Measurements from ENCODE around the gene LPP.

Gene LPP

DNA sequence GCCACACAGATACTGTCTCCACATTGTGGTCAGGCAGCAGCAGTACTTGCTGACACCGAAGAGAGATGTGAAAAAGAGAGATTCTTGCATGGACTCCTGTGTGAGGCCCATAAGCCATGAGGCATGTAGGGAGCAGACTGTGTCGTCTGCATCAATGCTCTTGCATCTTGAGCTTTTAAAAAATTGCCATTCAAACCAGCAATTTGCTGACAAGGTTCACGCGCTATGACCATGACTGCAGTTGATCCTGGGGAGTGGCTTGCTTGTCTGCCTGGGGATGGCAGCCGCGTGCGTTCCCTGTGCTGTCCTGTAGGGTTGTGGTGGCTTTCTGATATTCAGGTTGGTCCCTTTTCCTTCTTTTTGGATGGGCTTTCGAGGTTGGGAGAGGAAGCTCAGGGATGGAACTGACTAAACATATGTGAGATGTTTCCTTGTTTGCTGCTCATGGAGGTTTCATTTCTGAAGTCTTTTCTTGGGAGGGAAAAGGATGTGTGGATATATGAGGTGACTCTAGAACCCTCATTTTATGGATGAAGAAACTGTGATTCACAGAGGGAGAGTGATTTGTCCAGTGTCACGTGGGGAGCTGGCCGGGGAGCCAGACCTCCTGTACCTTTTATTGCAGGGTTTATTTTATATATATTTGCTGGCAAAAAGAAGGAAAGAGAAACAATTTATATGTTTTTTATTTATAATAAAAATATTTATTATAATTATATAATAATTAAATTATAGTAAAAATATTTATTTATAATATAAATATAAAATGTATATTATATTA is 48.6 kb downstream of the LPP start:
- H3K4me3 ChIP-seq: no peak overlapping the region
- DNase-seq (ENCODE audit: low spot score in 2 of 2): peak in 1 of 2 experiments; percentile 29

DNA sequence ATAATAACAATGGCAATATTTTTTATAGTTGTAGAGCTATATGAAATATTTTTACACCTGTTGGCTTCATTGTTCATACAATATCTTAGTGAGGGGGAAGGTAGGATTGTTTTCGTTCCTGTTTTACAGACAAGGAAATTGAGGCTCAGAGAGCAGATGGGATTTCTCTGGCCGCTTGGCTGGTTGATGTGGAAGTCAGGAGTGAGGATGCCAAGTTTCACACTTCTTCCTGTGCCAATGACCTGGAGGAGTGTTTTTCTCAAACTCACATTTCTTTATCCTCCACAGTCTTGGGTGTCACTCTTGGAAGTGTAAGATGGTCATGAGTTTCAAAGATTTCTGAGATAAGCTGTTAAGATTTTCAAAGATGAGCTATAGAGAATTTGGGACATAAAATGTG is 50.6 kb downstream of the LPP start:
- H3K4me1 ChIP-seq: peaks cover 13% of the 10 kb centered on the region
- in situ Hi-C loops (cut with MboI; ENCODE audit: low sequenced_read_pairs): no loop called here
- H3K27me3 ChIP-seq (ENCODE audit: low read depth): no peaks in the 10 kb centered on the region
- no peak overlapping the region for H3K4me3 ChIP-seq
- no peaks in the 10 kb centered on the region for H3K36me3 ChIP-seq (replicated peaks)
- DNase-seq (ENCODE audit: low spot score in 2 of 2): no peak
- H3K9me3 ChIP-seq: no peaks in the 10 kb centered on the region

More for the DNA sequence above, 48.6 kb downstream of the LPP start:
- H3K36me3 ChIP-seq (replicated peaks): no peaks in the 10 kb centered on the region
- H3K4me1 ChIP-seq: peaks cover 7% of the 10 kb centered on the region
- in situ Hi-C loops (cut with MboI; ENCODE audit: low sequenced_read_pairs): no loop called here
- H3K27me3 ChIP-seq (ENCODE audit: low read depth): no peaks in the 10 kb centered on the region
- H3K9me3 ChIP-seq: no peaks in the 10 kb centered on the region

DNA sequence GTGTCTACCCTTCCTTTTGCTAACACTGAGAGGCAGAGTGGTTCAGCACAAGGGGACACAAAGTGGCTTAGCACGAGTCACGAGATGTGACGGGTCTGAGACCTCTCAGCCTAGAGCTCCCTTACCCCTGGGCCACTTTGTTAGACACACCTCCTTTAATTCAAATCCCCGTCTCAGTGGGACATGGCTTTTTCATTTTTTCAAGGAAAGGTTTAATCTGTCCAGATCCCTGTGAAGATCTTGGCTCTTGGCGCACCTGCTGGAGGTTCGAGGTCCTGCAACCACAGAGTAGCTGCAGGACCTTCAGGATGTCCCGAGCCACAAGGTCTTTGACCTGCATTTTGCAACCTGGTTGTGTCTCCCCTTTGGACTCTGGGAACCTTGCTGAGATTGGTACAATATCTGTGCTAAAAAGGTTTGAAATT is 52.0 kb downstream of the LPP start:
- H3K36me3 ChIP-seq (replicated peaks): no peaks in the 10 kb centered on the region
- no peaks in the 10 kb centered on the region for H3K9me3 ChIP-seq
- in situ Hi-C loops (cut with MboI; ENCODE audit: low sequenced_read_pairs): no loop called here
- no peak overlapping the region for H3K4me3 ChIP-seq
- DNase-seq (ENCODE audit: low spot score in 2 of 2): peak in 1 of 2 experiments; percentile 53
- no peaks in the 10 kb centered on the region for H3K27me3 ChIP-seq (ENCODE audit: low read depth)
- H3K4me1 ChIP-seq: peaks cover 13% of the 10 kb centered on the region

DNA sequence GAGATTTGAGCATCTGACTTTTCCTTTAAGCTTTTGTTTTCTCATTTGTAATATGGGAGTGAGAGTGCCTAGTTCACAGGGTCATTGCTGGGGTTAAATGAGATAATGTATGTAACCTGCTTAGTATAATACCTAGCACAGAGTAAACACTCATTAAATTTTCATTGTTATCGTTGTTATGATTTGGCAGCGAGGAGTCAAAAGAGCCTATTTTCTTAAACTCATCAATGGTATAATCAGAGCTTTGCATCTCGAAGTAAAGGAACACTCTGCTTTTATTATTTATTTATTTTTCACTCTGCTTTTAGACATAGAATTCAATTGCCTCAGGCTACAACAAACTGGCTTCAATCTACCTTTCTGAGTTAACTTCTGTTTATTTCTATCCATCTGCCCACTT is 52.8 kb downstream of the LPP start:
- Histone ChIP-seq H3K36me3 (replicated peaks) (no peaks in the 10 kb centered on the region), H3K4me1 (peaks cover 13% of the 10 kb centered on the region), H3K9me3 (no peaks in the 10 kb centered on the region), H3K27me3 (ENCODE audit: low read depth) (no peaks in the 10 kb centered on the region), H3K4me3 (no peak overlapping the region)
- in situ Hi-C loops (cut with MboI; ENCODE audit: low sequenced_read_pairs): no loop called here
- no peak for DNase-seq (ENCODE audit: low spot score in 2 of 2)

DNA sequence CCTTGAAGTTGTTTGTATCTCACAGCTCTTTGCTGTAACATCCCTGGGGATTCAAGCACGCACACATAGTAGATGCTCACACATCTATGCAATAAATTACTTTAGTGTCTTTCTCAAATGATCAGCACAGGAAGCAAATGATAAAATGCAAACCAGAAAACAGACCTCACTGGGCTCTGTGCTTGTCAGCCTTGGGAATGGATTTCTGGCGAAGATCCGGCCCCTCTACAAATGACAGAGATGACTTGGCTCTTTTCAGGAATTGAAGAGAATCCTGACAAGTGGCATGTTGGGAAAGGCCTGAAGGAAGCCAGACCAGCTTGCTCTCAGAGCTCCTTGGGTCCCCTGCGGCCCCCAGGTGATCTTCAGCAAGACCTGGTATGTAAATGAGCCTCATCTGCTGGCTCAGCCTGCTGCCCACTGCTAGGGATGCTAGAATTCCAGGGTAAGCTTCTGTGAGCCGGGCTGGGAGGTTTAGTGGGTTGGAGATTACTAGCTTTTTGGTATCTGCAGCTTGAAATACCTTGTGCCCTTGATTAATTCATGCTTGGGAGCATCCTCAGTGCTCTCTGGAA is 54.1 kb downstream of the LPP start:
- Histone ChIP-seq H3K27me3 (ENCODE audit: low read depth) (no peaks in the 10 kb centered on the region), H3K36me3 (replicated peaks) (no peaks in the 10 kb centered on the region), H3K9me3 (no peaks in the 10 kb centered on the region), H3K4me1 (peaks cover 13% of the 10 kb centered on the region), H3K4me3 (no peak overlapping the region)
- DNase-seq (ENCODE audit: low spot score in 2 of 2): peak in 1 of 2 experiments; percentile 10
- in situ Hi-C loops (cut with MboI; ENCODE audit: low sequenced_read_pairs): no loop called here

DNA sequence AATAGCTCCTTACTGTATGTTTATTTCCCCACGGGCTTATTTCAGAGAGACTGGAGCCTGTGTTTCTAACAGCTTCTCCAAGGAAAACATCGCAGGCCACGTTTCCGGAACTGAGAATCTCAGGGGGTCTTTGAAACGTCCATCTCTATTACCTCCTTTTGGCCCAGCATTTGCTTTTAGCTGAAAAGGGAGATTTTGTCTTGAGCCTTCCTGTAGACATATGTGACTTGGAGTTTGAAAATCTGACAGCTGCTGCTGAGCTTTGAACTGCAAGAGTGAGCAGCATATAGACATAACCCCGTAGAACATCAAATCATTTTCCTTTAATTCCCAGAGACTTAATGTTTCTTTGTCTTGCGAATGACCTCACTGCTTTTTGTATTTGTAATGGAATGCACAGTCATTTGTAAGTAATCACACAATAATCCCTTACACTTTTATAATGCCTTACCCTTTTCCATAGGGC is 54.6 kb downstream of the LPP start:
- H3K9me3 ChIP-seq: no peaks in the 10 kb centered on the region
- H3K27me3 ChIP-seq (ENCODE audit: low read depth): no peaks in the 10 kb centered on the region
- H3K4me1 ChIP-seq: peaks cover 13% of the 10 kb centered on the region
- H3K4me3 ChIP-seq: no peak overlapping the region
- DNase-seq (ENCODE audit: low spot score in 2 of 2): peak in 1 of 2 experiments; percentile 79
- no peaks in the 10 kb centered on the region for H3K36me3 ChIP-seq (replicated peaks)
- in situ Hi-C loops (cut with MboI; ENCODE audit: low sequenced_read_pairs): no loop called here

DNA sequence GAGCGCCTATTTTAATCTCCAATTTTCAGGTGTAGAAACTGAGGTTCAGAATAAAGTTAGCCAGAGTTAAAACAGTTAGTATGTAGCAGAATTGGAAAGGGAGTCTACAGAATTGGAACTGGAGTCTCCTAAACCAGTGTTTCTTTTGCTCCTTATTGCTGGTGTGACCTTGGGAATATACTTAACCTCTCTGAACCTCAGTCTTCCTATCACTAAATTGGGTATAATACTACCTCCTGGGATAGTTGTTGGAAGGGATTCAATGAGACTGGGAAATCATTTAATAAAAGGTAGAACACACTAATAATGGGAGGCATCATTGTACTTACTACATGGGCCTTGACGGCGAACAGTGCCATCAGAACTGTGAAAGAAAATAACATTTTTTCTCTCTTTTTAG is 55.1 kb downstream of the LPP start:
- DNase-seq (ENCODE audit: low spot score in 2 of 2): no peak
- no peaks in the 10 kb centered on the region for H3K36me3 ChIP-seq (replicated peaks)
- H3K4me3 ChIP-seq: no peak overlapping the region
- H3K27me3 ChIP-seq (ENCODE audit: low read depth): no peaks in the 10 kb centered on the region
- in situ Hi-C loops (cut with MboI; ENCODE audit: low sequenced_read_pairs): no loop called here
- no peaks in the 10 kb centered on the region for H3K9me3 ChIP-seq
- H3K4me1 ChIP-seq: peaks cover 13% of the 10 kb centered on the region

DNA sequence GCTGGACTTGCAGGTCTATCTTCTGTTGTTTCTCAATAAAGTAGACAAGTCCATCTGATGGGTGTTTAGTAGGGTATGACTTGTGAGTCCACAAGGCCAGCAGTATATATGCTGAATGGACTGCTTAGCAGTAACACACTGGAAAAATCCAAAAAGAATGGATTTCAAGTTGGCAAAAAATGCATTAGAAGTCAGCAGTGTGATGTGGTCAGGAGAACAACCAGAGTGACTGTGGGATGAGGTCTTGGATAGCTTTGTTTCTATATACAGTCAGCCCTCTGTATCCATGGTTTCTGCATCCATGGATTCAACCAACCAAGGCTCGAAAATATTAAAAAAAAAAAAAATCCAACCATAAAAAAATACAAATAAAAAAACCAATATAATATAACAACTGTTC is 55.8 kb downstream of the LPP start:
- no peak for DNase-seq (ENCODE audit: low spot score in 2 of 2)
- Histone ChIP-seq H3K4me3 (no peak overlapping the region), H3K9me3 (no peaks in the 10 kb centered on the region), H3K36me3 (replicated peaks) (no peaks in the 10 kb centered on the region), H3K27me3 (ENCODE audit: low read depth) (no peaks in the 10 kb centered on the region), H3K4me1 (peaks cover 13% of the 10 kb centered on the region)
- in situ Hi-C loops (cut with MboI; ENCODE audit: low sequenced_read_pairs): no loop called here

DNA sequence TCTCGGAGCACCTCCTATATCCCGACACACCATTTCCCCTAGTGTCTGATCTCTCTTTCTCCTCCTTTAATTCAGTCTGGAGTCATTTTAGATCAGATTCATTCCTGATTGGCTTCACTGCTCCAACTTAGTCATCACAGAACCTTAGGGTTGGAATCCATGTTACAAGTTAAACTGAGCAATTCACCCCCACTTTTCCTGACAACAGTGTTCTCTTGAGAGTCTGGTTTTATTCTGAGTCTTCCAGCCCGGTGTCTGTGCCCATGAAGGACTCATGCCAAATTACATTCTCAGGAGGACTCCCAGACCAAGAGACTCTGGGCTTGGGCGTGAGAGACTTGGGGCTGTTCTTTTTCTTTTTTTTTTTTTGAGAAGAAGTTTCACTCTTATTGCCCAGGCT is 57.5 kb downstream of the LPP start:
- in situ Hi-C loops (cut with MboI; ENCODE audit: low sequenced_read_pairs): no loop called here
- DNase-seq (ENCODE audit: low spot score in 2 of 2): no peak
- no peaks in the 10 kb centered on the region for H3K9me3 ChIP-seq
- H3K4me1 ChIP-seq: peaks cover 13% of the 10 kb centered on the region
- H3K27me3 ChIP-seq (ENCODE audit: low read depth): no peaks in the 10 kb centered on the region
- H3K36me3 ChIP-seq (replicated peaks): no peaks in the 10 kb centered on the region
- H3K4me3 ChIP-seq: no peak overlapping the region

DNA sequence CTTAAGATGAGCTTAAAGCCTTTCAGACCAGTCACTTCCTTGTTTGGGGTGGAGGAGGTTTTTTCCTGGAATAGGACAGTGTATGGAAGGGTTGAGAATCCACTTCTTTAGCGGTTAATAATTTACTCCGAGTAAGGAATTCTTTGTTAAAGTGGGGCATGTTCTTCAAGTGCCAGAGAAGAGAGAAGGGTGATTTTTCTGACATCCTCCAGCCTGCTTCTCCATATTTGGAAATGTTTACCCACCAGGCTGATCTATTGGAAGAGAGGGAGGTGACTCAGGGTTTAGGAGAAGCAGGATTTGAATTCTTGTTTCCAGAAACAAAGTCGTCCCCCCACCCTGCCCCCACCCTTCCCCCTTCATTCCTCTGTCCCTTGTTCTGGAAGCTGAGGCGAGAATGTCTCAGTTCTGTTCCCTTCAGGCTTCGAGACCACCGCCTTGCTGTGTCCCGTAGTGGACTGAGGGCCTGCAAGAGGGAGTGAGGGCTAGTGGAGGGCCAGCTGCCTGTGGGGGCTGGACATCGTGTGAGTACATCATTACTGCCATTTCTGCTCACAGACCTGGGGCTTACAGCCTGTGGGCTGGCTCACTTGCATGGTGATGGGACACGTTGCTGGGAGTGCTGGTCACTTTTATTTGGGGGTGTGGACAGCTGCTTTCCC is 58.5 kb downstream of the LPP start:
- H3K27me3 ChIP-seq (ENCODE audit: low read depth): no peaks in the 10 kb centered on the region
- H3K36me3 ChIP-seq (replicated peaks): no peaks in the 10 kb centered on the region
- peaks cover 13% of the 10 kb centered on the region for H3K4me1 ChIP-seq
- in situ Hi-C loops (cut with MboI; ENCODE audit: low sequenced_read_pairs): no loop called here
- H3K9me3 ChIP-seq: no peaks in the 10 kb centered on the region
- no peak for DNase-seq (ENCODE audit: low spot score in 2 of 2)
- no peak overlapping the region for H3K4me3 ChIP-seq

DNA sequence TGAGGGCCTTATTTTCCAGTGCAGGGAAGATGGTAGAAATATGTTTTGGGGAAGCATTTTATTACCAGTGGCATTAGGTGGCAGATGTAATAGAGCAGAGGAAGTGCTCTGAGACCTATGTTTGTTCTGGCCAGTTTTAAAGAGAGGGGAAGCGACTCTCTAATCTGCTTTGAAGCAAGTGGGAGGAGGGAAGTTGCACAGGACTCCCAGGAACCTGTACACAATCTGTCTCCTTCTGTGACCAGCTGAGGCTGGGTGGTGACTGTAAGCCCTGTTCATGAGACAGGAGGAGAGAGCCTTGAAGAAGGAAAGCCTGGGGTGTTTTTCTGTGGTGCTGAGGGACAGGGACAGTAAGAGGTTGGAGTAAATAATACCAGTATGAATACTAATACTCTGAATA is 60.5 kb downstream of the LPP start:
- no peak overlapping the region for H3K4me3 ChIP-seq
- no peaks in the 10 kb centered on the region for H3K36me3 ChIP-seq (replicated peaks)
- DNase-seq (ENCODE audit: low spot score in 2 of 2): no peak
- no peaks in the 10 kb centered on the region for H3K9me3 ChIP-seq
- H3K27me3 ChIP-seq (ENCODE audit: low read depth): no peaks in the 10 kb centered on the region
- peaks cover 8% of the 10 kb centered on the region for H3K4me1 ChIP-seq
- in situ Hi-C loops (cut with MboI; ENCODE audit: low sequenced_read_pairs): no loop called here

DNA sequence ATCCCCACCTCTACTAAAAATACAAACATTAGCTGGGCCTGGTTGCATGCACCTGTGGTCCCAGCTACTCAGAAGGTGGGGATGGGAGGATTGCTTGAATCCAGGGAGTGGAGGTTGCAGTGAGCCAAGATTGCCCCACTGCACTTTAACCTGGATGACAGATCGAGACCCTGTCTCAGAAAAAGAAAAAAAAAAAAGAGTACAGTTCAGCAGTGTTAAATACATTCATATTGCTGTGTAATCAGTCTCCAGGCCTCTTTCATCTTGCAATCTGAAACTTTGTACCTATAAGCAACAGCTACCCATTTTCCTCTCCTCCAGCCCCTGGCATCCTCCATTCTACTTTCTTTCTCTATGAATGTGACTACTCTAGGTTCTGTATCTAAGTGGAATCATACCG is 61.2 kb downstream of the LPP start:
- Histone ChIP-seq H3K4me3 (no peak overlapping the region), H3K27me3 (ENCODE audit: low read depth) (no peaks in the 10 kb centered on the region), H3K9me3 (no peaks in the 10 kb centered on the region), H3K36me3 (replicated peaks) (no peaks in the 10 kb centered on the region), H3K4me1 (peaks cover 8% of the 10 kb centered on the region)
- DNase-seq (ENCODE audit: low spot score in 2 of 2): no peak
- in situ Hi-C loops (cut with MboI; ENCODE audit: low sequenced_read_pairs): no loop called here

DNA sequence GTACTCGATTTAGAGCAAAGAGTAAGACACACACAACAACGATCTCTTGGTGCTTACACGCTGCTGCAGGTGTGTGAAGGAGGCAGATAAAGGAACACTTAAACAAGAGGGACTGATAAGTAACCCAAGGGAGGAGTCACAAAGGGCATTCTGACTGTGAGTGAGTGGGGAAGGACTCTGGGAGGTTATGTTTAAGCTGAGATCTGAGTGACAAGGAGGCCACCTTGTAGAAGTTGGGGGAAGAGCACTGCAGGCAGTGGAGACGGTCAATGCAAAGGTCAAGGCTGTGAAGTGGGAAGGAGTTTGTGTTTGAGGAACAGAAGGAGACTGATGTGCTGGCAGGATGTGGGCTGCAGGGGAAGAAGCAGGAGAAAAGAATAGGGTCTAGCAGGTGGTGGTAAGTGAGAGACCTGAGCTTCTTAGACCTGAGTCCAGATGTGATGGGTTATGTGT is 63.1 kb downstream of the LPP start:
- DNase-seq (ENCODE audit: low spot score in 2 of 2): no peak
- Histone ChIP-seq H3K4me1 (peaks cover 8% of the 10 kb centered on the region), H3K9me3 (no peaks in the 10 kb centered on the region), H3K27me3 (ENCODE audit: low read depth) (peaks cover 3% of the 10 kb centered on the region; the same call in 1 of the 2 replicates), H3K36me3 (replicated peaks) (no peaks in the 10 kb centered on the region), H3K4me3 (no peak overlapping the region)
- in situ Hi-C loops (cut with MboI; ENCODE audit: low sequenced_read_pairs): no loop called here

DNA sequence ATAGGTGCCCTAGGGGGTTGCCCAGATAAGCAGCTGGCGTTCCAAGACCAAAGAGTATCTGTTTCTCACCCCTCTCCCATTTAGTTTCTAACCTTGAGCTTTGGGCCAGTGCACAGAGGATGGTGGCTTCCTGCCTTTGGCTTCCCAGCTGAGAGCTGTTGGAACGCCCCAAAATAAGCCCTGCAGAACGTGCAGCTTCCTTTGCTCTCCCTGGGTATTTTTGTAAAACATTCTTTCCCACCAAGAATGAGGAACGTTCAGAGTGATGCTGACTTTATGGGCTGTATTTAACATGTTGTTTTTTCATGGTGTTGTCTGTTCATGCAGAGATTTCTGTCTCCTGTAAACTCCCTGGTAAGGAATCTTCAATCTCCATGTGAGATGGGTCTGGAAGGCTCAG is 63.8 kb downstream of the LPP start:
- no peak overlapping the region for H3K4me3 ChIP-seq
- peaks cover 3% of the 10 kb centered on the region; the same call in 1 of the 2 replicates for H3K27me3 ChIP-seq (ENCODE audit: low read depth)
- H3K9me3 ChIP-seq: no peaks in the 10 kb centered on the region
- in situ Hi-C loops (cut with MboI; ENCODE audit: low sequenced_read_pairs): no loop called here
- no peaks in the 10 kb centered on the region for H3K36me3 ChIP-seq (replicated peaks)
- no peak for DNase-seq (ENCODE audit: low spot score in 2 of 2)
- H3K4me1 ChIP-seq: peaks cover 8% of the 10 kb centered on the region

Measured in HAP-1 (cell line).